HCT116 (cell line): Measurements from ENCODE around the gene OR13C3.

Source experiments
- EZH2 ChIP-seq: fragments of 200-600 bp; sonication (generic); IDR thresholded peaks from 2 replicates; pipeline ENCODE4 v1.6.1; 2017; ENCODE audit warnings: antibody characterized with exemption, mixed run types
- FOSL1 ChIP-seq: IDR thresholded peaks from 2 replicates; pipeline ENCODE4 v1.6.1; 2012; ENCODE audit warnings: low read depth
- POLR2A ChIP-seq: IDR thresholded peaks from 2 replicates; pipeline ENCODE4 v1.7.0; 2011; ENCODE audit warnings: borderline replicate concordance; ENCODE audit not compliant: insufficient read depth, insufficient read length; ENCODE audit errors: extremely low read depth
- POLR2AphosphoS5 ChIP-seq: IDR thresholded peaks from 2 replicates; pipeline ENCODE4 v1.6.1; 2011; ENCODE audit warnings: mild to moderate bottlenecking, low read depth, low read length, moderate library complexity
- RAD21 ChIP-seq: IDR thresholded peaks from 2 replicates; pipeline ENCODE4 v1.6.1; 2012; ENCODE audit warnings: low read depth, mild to moderate bottlenecking
- TCF7L2 ChIP-seq: IDR thresholded peaks from 2 replicates; pipeline ENCODE4 v1.7.0; 2011; ENCODE audit warnings: borderline replicate concordance, inconsistent platforms; ENCODE audit not compliant: insufficient read depth, insufficient read length; ENCODE audit errors: extremely low read depth
- YY1 ChIP-seq: IDR thresholded peaks from 2 replicates; pipeline ENCODE4 v1.6.1; 2011; ENCODE audit warnings: low read length, low read depth, moderate library complexity, mild to moderate bottlenecking; ENCODE audit not compliant: insufficient replicate concordance; ENCODE audit errors: extremely low read depth
- ZFX ChIP-seq: fragments of 450-650 bp; IDR thresholded peaks from 2 replicates; pipeline ENCODE4 v1.6.1; 2017
- ZNF274 ChIP-seq: fragments of 200-500 bp; sonication (Bioruptor generic); IDR thresholded peaks from 2 replicates; pipeline ENCODE4 v1.6.1; 2014; ENCODE audit warnings: mild to moderate bottlenecking, low read depth, low read length, inconsistent platforms
- TF ChIP-seq, protein P1 (sequence below), 3 experiments: fragments of 200-600 bp in 1 of 3; sonication (generic) in 1 of 3; IDR thresholded peaks in 2 of 3; conservative IDR thresholded peaks in 1 of 3; 2 replicates each; pipeline ENCODE4 v1.5.1; 2012 to 2017; ENCODE audit warnings: low read depth in 2 of 3, low read length in 2 of 3, antibody characterized with exemption in 1 of 3, borderline replicate concordance in 1 of 3, control low read depth in 1 of 3, mild to moderate bottlenecking in 1 of 3, mixed read lengths in 1 of 3, mixed run types in 1 of 3, moderate library complexity in 1 of 3; ENCODE audit not compliant: insufficient read depth in 1 of 3

DNA sequence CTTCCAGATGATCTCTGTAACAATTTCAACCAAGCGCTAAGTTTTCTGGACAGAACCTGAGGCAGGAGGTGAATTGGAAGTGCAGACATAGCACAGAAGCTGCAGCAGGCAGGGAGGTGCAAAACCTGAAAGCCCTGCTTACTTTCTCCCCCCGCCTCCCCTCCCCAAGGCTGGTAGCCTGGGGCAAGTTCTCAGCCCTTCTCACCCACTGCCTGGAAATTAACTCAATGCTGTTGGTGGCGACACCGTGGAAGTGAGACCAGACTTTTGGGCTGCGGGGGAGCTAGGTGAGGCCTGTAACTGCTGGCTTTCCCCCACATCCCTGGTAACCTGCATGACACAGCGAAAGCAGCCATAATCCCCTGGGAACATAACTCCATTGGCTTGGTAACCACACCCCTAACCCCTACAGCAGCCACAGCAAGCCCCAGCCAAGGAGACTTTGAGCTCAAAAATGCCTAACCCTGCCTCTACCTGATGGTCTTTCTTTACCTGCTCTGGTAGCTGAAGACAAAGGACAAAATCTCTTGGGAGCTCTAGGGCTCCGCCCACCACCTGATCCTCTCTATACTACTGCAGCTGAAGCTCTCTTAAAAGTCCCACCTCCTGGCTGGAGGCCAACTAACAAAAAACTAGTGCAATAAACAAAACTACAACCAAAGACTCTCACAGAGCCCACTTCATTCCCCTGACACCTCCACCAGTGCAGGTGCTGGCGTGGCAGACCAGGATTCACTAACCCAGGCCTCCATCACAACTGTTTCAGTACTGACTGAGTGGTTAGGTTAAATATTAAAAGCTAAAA lies 20.4 kb upstream of the OR13C3 start:
- TF ChIP-seq ZFX (no peak), TCF7L2 (no peak), POLR2A (no peak), YY1 (no peak), FOSL1 (no peak), RAD21 (no peak), ZNF274 (no peak), POLR2AphosphoS5 (no peak), EZH2 (no peak)
- TF ChIP-seq, protein P1, sequence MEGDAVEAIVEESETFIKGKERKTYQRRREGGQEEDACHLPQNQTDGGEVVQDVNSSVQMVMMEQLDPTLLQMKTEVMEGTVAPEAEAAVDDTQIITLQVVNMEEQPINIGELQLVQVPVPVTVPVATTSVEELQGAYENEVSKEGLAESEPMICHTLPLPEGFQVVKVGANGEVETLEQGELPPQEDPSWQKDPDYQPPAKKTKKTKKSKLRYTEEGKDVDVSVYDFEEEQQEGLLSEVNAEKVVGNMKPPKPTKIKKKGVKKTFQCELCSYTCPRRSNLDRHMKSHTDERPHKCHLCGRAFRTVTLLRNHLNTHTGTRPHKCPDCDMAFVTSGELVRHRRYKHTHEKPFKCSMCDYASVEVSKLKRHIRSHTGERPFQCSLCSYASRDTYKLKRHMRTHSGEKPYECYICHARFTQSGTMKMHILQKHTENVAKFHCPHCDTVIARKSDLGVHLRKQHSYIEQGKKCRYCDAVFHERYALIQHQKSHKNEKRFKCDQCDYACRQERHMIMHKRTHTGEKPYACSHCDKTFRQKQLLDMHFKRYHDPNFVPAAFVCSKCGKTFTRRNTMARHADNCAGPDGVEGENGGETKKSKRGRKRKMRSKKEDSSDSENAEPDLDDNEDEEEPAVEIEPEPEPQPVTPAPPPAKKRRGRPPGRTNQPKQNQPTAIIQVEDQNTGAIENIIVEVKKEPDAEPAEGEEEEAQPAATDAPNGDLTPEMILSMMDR (IDR thresholded peaks at IDR 0.05 in 2 of 3, conservative IDR thresholded peaks at IDR 0.05 in 1 of 3; ENCODE audit: borderline replicate concordance in 1 of 3, insufficient read depth in 1 of 3, low read depth in 2 of 3, low read length in 2 of 3) = no peak
